Calu3 (cell line): Measurements from ENCODE around the gene TBL3. TPM values are rescaled to one million over a fixed set of nuclear protein-coding genes. Genes with fewer than 3 reads are reported as not detected.
A peak's percentile ranks its signal among the peaks of the same experiment; 100 is the strongest.

Experiments used
- Bru-seq: library from RNA; stranded (reverse); fragments of 400-500 nt; gene quantifications from one replicate; lab custom pipeline; 2021; lab: Mats Ljungman, UMichigan
- BruChase-seq, 2 experiments: library from RNA; stranded (reverse); fragments of 400-500 nt; gene quantifications; one replicate each; lab custom pipeline; 2021; lab: Mats Ljungman, UMichigan
- BruUV-seq: library from RNA; stranded (reverse); fragments of 400-500 nt; replicated peaks from 2 replicates; lab custom pipeline; 2021; lab: Mats Ljungman, UMichigan
- CTCF ChIA-PET: fragments of 300-600 bp; sonication (Branson Sonifier 250); formaldehyde crosslinking; loops from one replicate; lab custom pipeline; 2022; ENCODE audit warnings: antibody characterized with exemption; lab: Charles Lee
- DNase-seq: peaks from one replicate; pipeline ENCODE4 v3.0.0; 2022
- H3K27ac Mint-ChIP-seq: one replicate; pipeline ENCODE4 v1.8.0; 2022; ENCODE audit warnings: mixed read lengths; ENCODE audit not compliant: unreplicated experiment
- H3K27me3 Mint-ChIP-seq: one replicate; pipeline ENCODE4 v1.8.0; 2022; ENCODE audit warnings: mixed read lengths; ENCODE audit not compliant: unreplicated experiment
- H3K36me3 Mint-ChIP-seq: one replicate; pipeline ENCODE4 v1.8.0; 2022; ENCODE audit warnings: mild to moderate bottlenecking, moderate library complexity, mixed read lengths; ENCODE audit not compliant: insufficient read depth, unreplicated experiment
- H3K4me1 Mint-ChIP-seq: one replicate; pipeline ENCODE4 v1.8.0; 2022; ENCODE audit warnings: mild to moderate bottlenecking, low read depth, mixed read lengths; ENCODE audit not compliant: unreplicated experiment
- H3K4me3 Mint-ChIP-seq: one replicate; pipeline ENCODE4 v1.8.0; 2022; ENCODE audit warnings: mild to moderate bottlenecking, low read depth, moderate library complexity, mixed read lengths; ENCODE audit not compliant: unreplicated experiment
- H3K9me3 Mint-ChIP-seq: one replicate; pipeline ENCODE4 v1.8.0; 2022; ENCODE audit warnings: low read depth, mixed read lengths; ENCODE audit not compliant: unreplicated experiment
- CTCF ChIP-seq: fragments of 200-600 bp; IDR thresholded peaks from one replicate; pipeline ENCODE4 v1.8.0; 2022; ENCODE audit warnings: antibody characterized with exemption; ENCODE audit not compliant: unreplicated experiment
- intact Hi-C: fragments of 100-400 bp; cut with micrococcal nuclease; formaldehyde crosslinking; loops from one replicate; pipeline ENCODE4 v1.10.0; 2022; ENCODE audit not compliant: unreplicated experiment
- long read RNA-seq: library from polyadenylated mRNA; stranded (forward); transcript quantifications from one replicate; pipeline ENCODE4 v2.0.0, GENCODE V29; 2022
- total RNA-seq: library from RNA; stranded (reverse); gene quantifications from 2 replicates; pipeline ENCODE4 v1.2.3, GENCODE V29; 2022

TBL3 gene
- total RNA-seq = 62.0 and 71.1 TPM in 2 replicates
- Bru-seq, nascent RNA = percentile 51 among the genes with signal in this experiment
- percentile 87 among the genes with signal in this experiment for BruChase-seq, experiment 1, labeled RNA remaining after a 6-hour chase
- percentile 78 among the genes with signal in this experiment for BruChase-seq, experiment 2, labeled RNA remaining after a 2-hour chase
- long read RNA-seq, full-length matches to known transcripts = 130 of 162 reads
- long read RNA-seq, partial matches to known transcripts = 9 of 162 reads
- long read RNA-seq, other reads (novel, unspliced or antisense) = 23 of 162 reads

DNA sequence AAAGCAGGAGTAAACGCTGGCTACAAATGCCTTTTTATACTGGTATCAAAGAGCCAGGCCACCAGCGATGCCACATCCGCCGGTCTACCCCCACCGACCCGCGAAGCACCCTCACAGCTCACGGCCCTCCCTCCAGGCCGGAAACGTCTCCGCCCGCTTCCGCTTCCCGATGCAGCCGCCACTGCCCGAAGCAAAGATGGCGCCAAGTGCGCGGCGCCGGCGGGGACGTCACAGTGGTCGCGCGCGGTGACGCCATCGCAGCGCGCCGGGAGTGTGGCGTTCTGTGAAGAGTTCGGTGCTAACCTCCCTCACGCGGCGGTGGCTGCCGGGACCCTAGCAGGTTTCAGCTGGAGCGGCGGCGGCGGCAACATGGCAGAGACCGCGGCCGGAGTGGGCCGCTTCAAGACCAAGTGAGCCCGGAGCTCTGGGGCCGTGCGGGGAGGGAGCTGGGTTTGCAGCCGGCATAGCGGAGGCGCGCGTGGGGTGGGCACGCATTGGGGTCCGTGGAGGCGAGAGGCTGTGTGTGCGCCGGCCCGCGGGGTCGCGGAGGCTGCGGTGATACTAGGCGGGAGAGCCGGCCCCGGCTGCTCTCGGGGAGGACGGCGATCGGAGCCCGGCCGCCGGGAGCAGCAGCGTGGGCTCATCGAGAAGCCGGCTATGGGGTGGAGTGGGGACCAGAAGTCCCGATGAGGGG is at the start of gene TBL3:
TSS of gene TBL3 (plus strand) at position 258 of the 694 bp plus-strand sequence. CDS start at position 370, 112 bp downstream.
- Mint-ChIP-seq H3K36me3 (peaks cover 48% of the 10 kb centered on the region), H3K27ac (peak within 1 kb of the TSS; percentile 70), H3K27me3 (no peaks in the 10 kb centered on the region), H3K4me1 (peaks cover 15% of the 10 kb centered on the region), H3K9me3 (no peaks in the 10 kb centered on the region), H3K4me3 (peak within 1 kb of the TSS; percentile 99)
- TF ChIP-seq CTCF = no peak
- intact Hi-C loops = no loop called here
- CTCF ChIA-PET = interaction anchor here (0.8 to 1.3 kb wide), 2 partner anchors 12 to 32 kb away, joined by 4 read pairs; partner anchors contain the start of gene GFER
- no TSS peak for BruUV-seq
- DNase-seq = peak; percentile 97

DNA sequence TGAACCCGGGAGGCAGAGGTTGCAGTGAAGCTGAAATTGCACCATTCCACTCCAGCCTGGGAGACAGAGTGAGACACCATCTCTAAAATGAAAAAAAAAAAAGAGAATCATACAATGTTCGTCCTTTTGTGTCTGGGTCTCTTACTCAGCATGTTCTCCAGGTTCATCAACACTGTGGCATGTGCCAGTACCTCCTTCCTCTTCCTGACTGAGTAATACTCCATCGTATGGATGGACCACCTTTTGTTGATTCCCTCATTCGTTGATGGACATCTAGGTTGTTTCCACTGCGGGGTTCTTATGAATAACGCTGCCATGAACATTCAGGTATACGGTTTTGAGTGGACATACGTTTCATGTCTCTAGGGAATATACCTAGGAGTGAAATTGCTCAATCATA is 49.5 kb upstream of the TBL3 start:
- Mint-ChIP-seq H3K4me1 (peaks cover 23% of the 10 kb centered on the region), H3K4me3 (no peak overlapping the region), H3K27ac (no peak overlapping the region), H3K36me3 (peaks cover 10% of the 10 kb centered on the region), H3K27me3 (peaks cover 79% of the 10 kb centered on the region), H3K9me3 (no peaks in the 10 kb centered on the region)
- CTCF ChIA-PET = interaction anchor here (1.8 kb wide), 1 partner anchor 48 kb away, joined by 4 read pairs; no protein-coding TSS in a partner anchor
- intact Hi-C loops = no loop called here
- DNase-seq = no peak
- no peak for TF ChIP-seq CTCF
- BruUV-seq = no TSS peak

GRCh38 chr16:1923299-1924034 is 48.4 kb upstream of the TBL3 start:
- BruUV-seq = no TSS peak
- no peak overlapping the region for H3K4me3 Mint-ChIP-seq
- CTCF ChIA-PET = interaction anchor here (0.5 to 1.8 kb wide), 7 partner anchors 17 to 60 kb away, joined by 3 to 6 read pairs (median 3); no protein-coding TSS in a partner anchor
- peak; percentile 60 for DNase-seq
- no peaks in the 10 kb centered on the region for H3K9me3 Mint-ChIP-seq
- H3K36me3 Mint-ChIP-seq = peaks cover 10% of the 10 kb centered on the region
- H3K4me1 Mint-ChIP-seq = peaks cover 23% of the 10 kb centered on the region
- intact Hi-C loops = no loop called here
- peak; percentile 22 for TF ChIP-seq CTCF
- H3K27me3 Mint-ChIP-seq = peaks cover 69% of the 10 kb centered on the region
- no peak overlapping the region for H3K27ac Mint-ChIP-seq

- BruUV-seq = no TSS peak
- CTCF ChIA-PET = interaction anchor here (0.8 to 1.8 kb wide), 4 partner anchors 17 to 60 kb away, joined by 3 to 6 read pairs (median 4); no protein-coding TSS in a partner anchor
- no peak overlapping the region for H3K4me3 Mint-ChIP-seq
- TF ChIP-seq CTCF = no peak
- H3K9me3 Mint-ChIP-seq = no peaks in the 10 kb centered on the region
- peaks cover 10% of the 10 kb centered on the region for H3K36me3 Mint-ChIP-seq
- no peak overlapping the region for H3K27ac Mint-ChIP-seq
- intact Hi-C loops = no loop called here
- DNase-seq = no peak
- H3K27me3 Mint-ChIP-seq = peaks cover 63% of the 10 kb centered on the region
- H3K4me1 Mint-ChIP-seq = peaks cover 23% of the 10 kb centered on the region
Observed at GRCh38 chr16:1924095-1924494, 47.8 kb upstream of the TBL3 start.
